Endothelial cell of umbilical vein (primary cell): ENCODE measurements around the gene KRT32. TPM values are rescaled to one million over a fixed set of nuclear protein-coding genes. Genes with fewer than 3 reads are reported as not detected.

Source experiments
- BruUV-seq: library from RNA; stranded (reverse); fragments of 400-500 nt; replicated peaks from 2 replicates; lab custom pipeline; 2021; lab: Mats Ljungman, UMichigan
- CTCF ChIA-PET: fragments of 300-600, 350-600 bp; sonication (Branson Sonifier 250); formaldehyde crosslinking; loops from one replicate; lab custom pipeline; 2021; ENCODE audit warnings: antibody characterized with exemption, inconsistent platforms; lab: Charles Lee
- POLR2A ChIA-PET: fragments of 300-600, 350-600 bp; sonication (Branson Sonifier 250); formaldehyde crosslinking; loops from one replicate; lab custom pipeline; 2021; ENCODE audit warnings: antibody characterized with exemption, inconsistent platforms; lab: Charles Lee
- DNase-seq: peaks from one replicate; pipeline ENCODE4 v3.0.0-alpha.2; 2011; ENCODE audit warnings: low read depth, low spot score
- FAIRE-seq: peaks from 2 replicates; lab custom pipeline; 2011; peaks lifted over from hg19 to GRCh38; lab: Jason Lieb, UNC
- H2AFZ ChIP-seq: 2 replicates; pipeline ENCODE4 v1.6.0; 2012; ENCODE audit warnings: low read depth, low read length, control low read depth, inconsistent platforms
- H3K27ac ChIP-seq: 2 replicates; pipeline ENCODE4 v1.5.1; 2011; ENCODE audit warnings: low read depth, mild to moderate bottlenecking, control low read depth, low read length, moderate library complexity; ENCODE audit not compliant: insufficient read depth
- H3K27me3 ChIP-seq, 2 experiments: 2 replicates each; pipeline versions ENCODE4 v1.6.0 to v1.6.1; 2011; ENCODE audit warnings: low read length in 2 of 2, mixed read lengths in 1 of 2; ENCODE audit not compliant: control insufficient read depth in 2 of 2, insufficient read depth in 2 of 2
- H3K36me3 ChIP-seq, 2 experiments: 2 replicates in 1 of 2; 3 replicates in 1 of 2; pipeline ENCODE4 v1.5.1; 2011; ENCODE audit warnings: low read length in 2 of 2, mild to moderate bottlenecking in 1 of 2, moderate library complexity in 1 of 2; ENCODE audit not compliant: control insufficient read depth in 2 of 2, insufficient read depth in 2 of 2; ENCODE audit errors: extremely low read depth in 1 of 2
- H3K4me1 ChIP-seq: 3 replicates; pipeline ENCODE4 v1.5.1; 2011; ENCODE audit warnings: mild to moderate bottlenecking, low read length; ENCODE audit not compliant: control insufficient read depth, insufficient read depth; ENCODE audit errors: extremely low read depth
- H3K4me2 ChIP-seq: 2 replicates; pipeline ENCODE4 v1.6.1; 2011; ENCODE audit warnings: low read length, control low read depth, mixed read lengths; ENCODE audit not compliant: insufficient read depth
- H3K4me3 ChIP-seq, 3 experiments: fragments of 200-600 bp in 1 of 3; sonication (generic), shearing (Covaris generic) in 1 of 3; replicated peaks in 1 of 3; 2 replicates each; pipeline ENCODE4 v1.5.1; 2011 to 2016; ENCODE audit warnings: control low read depth in 3 of 3, low read length in 3 of 3, mild to moderate bottlenecking in 2 of 3, inconsistent platforms in 1 of 3, low read depth in 1 of 3, moderate library complexity in 1 of 3; ENCODE audit not compliant: insufficient read depth in 1 of 3
- H3K79me2 ChIP-seq: 2 replicates; pipeline ENCODE4 v1.6.0; 2012; ENCODE audit warnings: low read length, inconsistent platforms; ENCODE audit not compliant: control insufficient read depth, insufficient read depth
- H3K9ac ChIP-seq: replicated peaks from 2 replicates; pipeline ENCODE3; 2011; ENCODE audit warnings: low read length, control low read depth; ENCODE audit not compliant: insufficient read depth; ENCODE audit errors: extremely low read depth
- H3K9me1 ChIP-seq: replicated peaks from 3 replicates; pipeline ENCODE4 v1.6.0; 2011; ENCODE audit warnings: mild to moderate bottlenecking, low read length; ENCODE audit not compliant: control insufficient read depth, insufficient read depth; ENCODE audit errors: extremely low read depth
- H3K9me3 ChIP-seq: replicated peaks from 2 replicates; pipeline ENCODE4 v1.5.1; 2012; ENCODE audit warnings: low read length, inconsistent platforms; ENCODE audit not compliant: control insufficient read depth, insufficient read depth
- H4K20me1 ChIP-seq: replicated peaks from 2 replicates; pipeline ENCODE3; 2011; ENCODE audit warnings: mild to moderate bottlenecking, low read length; ENCODE audit not compliant: control insufficient read depth, insufficient read depth; ENCODE audit errors: extremely low read depth
- CTCF ChIP-seq, 2 donors: IDR thresholded peaks; 1 replicate in 1 of 2; 2 replicates in 1 of 2; pipeline ENCODE4 v1.5.1; 2011; ENCODE audit warnings: low read length in 2 of 2, mild to moderate bottlenecking in 2 of 2, moderate library complexity in 2 of 2, control low read depth in 1 of 2, inconsistent platforms in 1 of 2, low read depth in 1 of 2; ENCODE audit not compliant: insufficient read depth in 1 of 2; ENCODE audit errors: extremely low read depth in 1 of 2
- FOS ChIP-seq: IDR thresholded peaks from 2 replicates; pipeline ENCODE4 v1.6.1; 2011; ENCODE audit warnings: mild to moderate bottlenecking, low read length, moderate library complexity, borderline replicate concordance; ENCODE audit not compliant: insufficient read depth
- GATA2 ChIP-seq: IDR thresholded peaks from 2 replicates; pipeline ENCODE4 v1.7.0; 2011; ENCODE audit warnings: low read depth, mild to moderate bottlenecking, moderate library complexity, mixed read lengths, low read length; ENCODE audit not compliant: insufficient read length, insufficient read depth
- JUN ChIP-seq: IDR thresholded peaks from 2 replicates; pipeline ENCODE4 v1.6.1; 2011; ENCODE audit warnings: borderline replicate concordance, low read depth; ENCODE audit not compliant: insufficient read length, insufficient read depth
- MAX ChIP-seq: IDR thresholded peaks from 2 replicates; pipeline ENCODE4 v1.6.1; 2011; ENCODE audit not compliant: insufficient read depth, insufficient read length
- MYC ChIP-seq: IDR thresholded peaks from one replicate; pipeline ENCODE4 v1.6.1; 2011; ENCODE audit warnings: mild to moderate bottlenecking, low read depth, low read length
- POLR2A ChIP-seq: IDR thresholded peaks from 2 replicates; pipeline ENCODE4 v1.6.1; 2012; ENCODE audit warnings: low read depth, mild to moderate bottlenecking, control low read depth, low read length
- POLR2AphosphoS5 ChIP-seq: IDR thresholded peaks from 2 replicates; pipeline ENCODE4 v1.6.1; 2012; ENCODE audit warnings: low read depth, mild to moderate bottlenecking, control low read depth, low read length, moderate library complexity; ENCODE audit not compliant: insufficient read depth
- dilution Hi-C: fragments of 300-500 bp; cut with MboI; formaldehyde crosslinking; loops from one replicate; pipeline ENCODE4 v1.15.0; 2019; ENCODE audit warnings: low sequenced_read_pairs; ENCODE audit not compliant: extremely low pct_ligation_motif_present
- intact Hi-C: fragments of 100-400 bp; cut with micrococcal nuclease; formaldehyde crosslinking; loops from one replicate; pipeline ENCODE4 v1.10.0; 2022
- polyA plus RNA-seq, 4 experiments: library from polyadenylated mRNA; depleted of rRNA in 3 of 4; stranded (reverse) in 3 of 4; unstranded in 1 of 4; fragments of >200 nt; gene quantifications; 2 replicates each; pipeline versions ENCODE4 v1.2.1 to v1.2.3, GENCODE V29; 2011 to 2012; ENCODE audit warnings: missing spikeins in 1 of 4
- total RNA-seq: library from RNA; stranded (reverse); gene quantifications from 2 replicates; pipeline ENCODE4 v1.2.3, GENCODE V29; 2021

Gene KRT32
- total and polyA plus RNA-seq, 2 donors (not counting 3 experiments of a cell fraction or from before 2014, with no cell fraction given), result not detected

- intact Hi-C loops (no loop called here), dilution Hi-C loops (no loop called here)
- ChIA-PET POLR2A (no interaction called here), CTCF (no interaction called here)
- Histone ChIP-seq H3K27ac (no peak overlapping the region), H3K4me3 (no peak overlapping the region), H3K36me3 (no peaks in the 10 kb centered on the region), H3K9ac (no peak overlapping the region), H2AFZ (no peak overlapping the region), H3K27me3 (peaks cover 2 to 5% of the 10 kb centered on the region in 2 experiments), H3K4me2 (no peak overlapping the region), H3K9me1 (no peaks in the 10 kb centered on the region), H3K9me3 (no peaks in the 10 kb centered on the region), H3K4me1 (no peaks in the 10 kb centered on the region), H4K20me1 (no peaks in the 10 kb centered on the region), H3K79me2 (no peaks in the 10 kb centered on the region)
- DNase-seq, result no peak
- no peak for FAIRE-seq
- TF ChIP-seq GATA2, result no peak
- TF ChIP-seq POLR2AphosphoS5, result no peak
- no peak for TF ChIP-seq CTCF (IDR thresholded peaks at IDR 0.05; ENCODE audit: extremely low read depth in 1 of 2, insufficient read depth in 1 of 2, low read depth in 1 of 2, low read length in 2 of 2)
- TF ChIP-seq FOS, result no peak
- no peak for TF ChIP-seq MYC
- no peak for TF ChIP-seq MAX
- TF ChIP-seq POLR2A, result no peak
- no peak for TF ChIP-seq JUN
- BruUV-seq, result no TSS peak
These were observed 32.8 kb downstream of the KRT32 start for GRCh38 chr17:41434415-41434814.
